Measurements from ENCODE around the gene PIP5KL1.

- no peak for TF ChIP-seq CTCF (IDR thresholded peaks at IDR 0.05; ENCODE audit: poor library complexity)
- TF ChIP-seq EZH2 (IDR thresholded peaks at IDR 0.05; ENCODE audit: borderline replicate concordance): no peak
These were observed 12.6 kb upstream of the PIP5KL1 start for GRCh38 chr9:127943011-127943662.
